ENCODE results near the gene FGB. TPM values are rescaled to one million over a fixed set of nuclear protein-coding genes. Genes with fewer than 3 reads are reported as not detected.

Gene FGB
- total and polyA plus RNA-seq, 2 of the 13 experiments (the other 11 are each of a cell fraction or from before 2014, with no cell fraction given): 226 to 784 TPM

GRCh38 chr4:154618708-154619315, 56.0 kb downstream of the FGB start (continued):
- TF ChIP-seq ZBTB40 (IDR thresholded peaks at IDR 0.05): no peak
- TF ChIP-seq ZBTB40 (CRISPR knock-in tag; IDR thresholded peaks at IDR 0.05): no peak
- TF ChIP-seq ELF3 (CRISPR knock-in tag; IDR thresholded peaks at IDR 0.05): no peak
- no peak for TF ChIP-seq SIX4 (CRISPR knock-in tag; IDR thresholded peaks at IDR 0.05)
- TF ChIP-seq, protein P1, sequence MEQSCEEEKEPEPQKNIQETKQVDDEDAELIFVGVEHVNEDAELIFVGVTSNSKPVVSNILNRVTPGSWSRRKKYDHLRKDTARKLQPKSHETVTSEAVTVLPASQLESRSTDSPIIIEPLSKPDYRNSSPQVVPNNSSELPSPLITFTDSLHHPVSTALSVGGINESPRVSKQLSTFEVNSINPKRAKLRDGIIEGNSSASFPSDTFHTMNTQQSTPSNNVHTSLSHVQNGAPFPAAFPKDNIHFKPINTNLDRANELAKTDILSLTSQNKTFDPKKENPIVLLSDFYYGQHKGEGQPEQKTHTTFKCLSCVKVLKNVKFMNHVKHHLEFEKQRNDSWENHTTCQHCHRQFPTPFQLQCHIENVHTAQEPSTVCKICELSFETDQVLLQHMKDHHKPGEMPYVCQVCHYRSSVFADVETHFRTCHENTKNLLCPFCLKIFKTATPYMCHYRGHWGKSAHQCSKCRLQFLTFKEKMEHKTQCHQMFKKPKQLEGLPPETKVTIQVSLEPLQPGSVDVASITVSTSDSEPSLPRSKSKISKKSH (CRISPR knock-in tag; IDR thresholded peaks at IDR 0.05; ENCODE audit: borderline replicate concordance): no peak
- no peak for TF ChIP-seq PAF1 (CRISPR knock-in tag; IDR thresholded peaks at IDR 0.05)
- no peak for TF ChIP-seq MLLT10 (CRISPR knock-in tag; IDR thresholded peaks at IDR 0.05)
- 0 out of 2 replicates have a peak, but pooled peaks have one; percentile 22 for TF ChIP-seq NFKBIZ (CRISPR knock-in tag; IDR thresholded peaks at IDR 0.05)
- no peak for TF ChIP-seq MEIS1 (CRISPR knock-in tag; IDR thresholded peaks at IDR 0.05; ENCODE audit: borderline replicate concordance)
- no peak for TF ChIP-seq ZNF7 (CRISPR knock-in tag; IDR thresholded peaks at IDR 0.05)
- 0 out of 4 replicates have a peak, but pooled peaks of 1 of the 2 experiments have one; percentile 3 for TF ChIP-seq EP300 (IDR thresholded peaks at IDR 0.05; ENCODE audit: low read depth in 2 of 2, low read length in 2 of 2)
- no peak for TF ChIP-seq EP300 (CRISPR knock-in tag; IDR thresholded peaks at IDR 0.05; ENCODE audit: borderline replicate concordance)
- no peak for TF ChIP-seq MAFG (CRISPR knock-in tag; IDR thresholded peaks at IDR 0.05)
- TF ChIP-seq FOSL1 (CRISPR knock-in tag; IDR thresholded peaks at IDR 0.05; ENCODE audit: borderline replicate concordance): no peak
- TF ChIP-seq SOX13 (IDR thresholded peaks at IDR 0.05): no peak
- TF ChIP-seq SOX13 (CRISPR knock-in tag; conservative IDR thresholded peaks at IDR 0.05 in 1 of 2, IDR thresholded peaks at IDR 0.05 in 1 of 2): peak in 1 of 2 experiments; percentile 18; a peak in 1 of 4 replicates
- TF ChIP-seq FUBP1 (CRISPR knock-in tag; IDR thresholded peaks at IDR 0.05; ENCODE audit: borderline replicate concordance): no peak
- TF ChIP-seq PTBP1 (IDR thresholded peaks at IDR 0.05; ENCODE audit: low read depth, low read length, poor library complexity, severe bottlenecking): no peak
